HG02840 (cell line): ENCODE measurements around the gene ANTXR2.
"Not testable (repeated sequence)": the region's sequence is repeated elsewhere in the genome, so short reads cannot be mapped to it uniquely, and the experiment has no call there.

ENCODE experiments used
- ATAC-seq: cut with Tn5 transposase; IDR thresholded peaks from one replicate; pipeline ENCODE4 v1.9.1; 2021; ENCODE audit warnings: mild to moderate bottlenecking, moderate library complexity, moderate number of reproducible peaks; ENCODE audit not compliant: unreplicated experiment, low FRiP score

The ANTXR2 gene

DNA sequence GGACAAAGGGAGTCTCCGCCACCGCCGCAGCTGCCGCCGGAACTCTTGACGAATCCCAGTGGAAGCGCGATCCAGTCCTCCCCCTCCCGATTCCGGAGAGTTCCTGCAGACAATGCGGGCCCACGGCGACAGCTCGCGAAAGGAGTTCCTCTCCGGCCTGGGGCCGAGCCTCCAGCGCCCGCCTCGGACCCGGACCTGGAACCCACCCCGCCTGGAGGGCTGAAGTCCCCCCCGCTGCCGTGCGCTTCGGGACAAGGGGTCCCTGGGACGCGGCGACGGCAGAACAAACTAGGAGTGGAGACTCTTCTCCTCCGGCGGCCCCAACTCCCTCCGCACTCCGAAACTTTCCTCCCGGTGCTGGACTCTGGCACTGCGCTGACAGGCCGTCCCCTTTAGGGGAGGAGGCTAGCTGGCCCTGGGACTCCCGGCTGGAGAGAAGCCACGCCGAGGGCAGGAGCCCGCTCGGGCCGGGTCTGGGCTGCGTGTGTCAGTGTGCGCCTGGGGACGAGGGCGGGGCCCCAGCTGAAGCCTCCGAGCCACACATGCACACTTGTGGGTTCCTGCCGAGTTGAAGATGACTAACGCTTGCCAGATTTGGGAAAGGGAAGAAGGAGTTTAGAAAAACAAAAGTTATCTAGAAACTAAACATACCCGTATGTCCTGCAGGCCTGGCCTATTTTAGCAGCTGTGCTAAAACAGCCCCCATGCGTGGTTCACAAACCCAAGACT is at the start of gene ANTXR2:
Gene ANTXR2 (minus strand): TSS at position 486 of the 729 bp plus-strand sequence. CDS start 669 bp downstream, outside the sequence.
- peak; percentile 64 for ATAC-seq

GRCh38 chr4:80121815-80122214 is 48.8 kb upstream of the ANTXR2 start:
- not testable (repeated sequence) for ATAC-seq

GRCh38 chr4:80119620-80120019 is 46.6 kb upstream of the ANTXR2 start:
- ATAC-seq = not testable (repeated sequence)

GRCh38 chr4:80116516-80116915 is 43.5 kb upstream of the ANTXR2 start:
- no peak for ATAC-seq

DNA sequence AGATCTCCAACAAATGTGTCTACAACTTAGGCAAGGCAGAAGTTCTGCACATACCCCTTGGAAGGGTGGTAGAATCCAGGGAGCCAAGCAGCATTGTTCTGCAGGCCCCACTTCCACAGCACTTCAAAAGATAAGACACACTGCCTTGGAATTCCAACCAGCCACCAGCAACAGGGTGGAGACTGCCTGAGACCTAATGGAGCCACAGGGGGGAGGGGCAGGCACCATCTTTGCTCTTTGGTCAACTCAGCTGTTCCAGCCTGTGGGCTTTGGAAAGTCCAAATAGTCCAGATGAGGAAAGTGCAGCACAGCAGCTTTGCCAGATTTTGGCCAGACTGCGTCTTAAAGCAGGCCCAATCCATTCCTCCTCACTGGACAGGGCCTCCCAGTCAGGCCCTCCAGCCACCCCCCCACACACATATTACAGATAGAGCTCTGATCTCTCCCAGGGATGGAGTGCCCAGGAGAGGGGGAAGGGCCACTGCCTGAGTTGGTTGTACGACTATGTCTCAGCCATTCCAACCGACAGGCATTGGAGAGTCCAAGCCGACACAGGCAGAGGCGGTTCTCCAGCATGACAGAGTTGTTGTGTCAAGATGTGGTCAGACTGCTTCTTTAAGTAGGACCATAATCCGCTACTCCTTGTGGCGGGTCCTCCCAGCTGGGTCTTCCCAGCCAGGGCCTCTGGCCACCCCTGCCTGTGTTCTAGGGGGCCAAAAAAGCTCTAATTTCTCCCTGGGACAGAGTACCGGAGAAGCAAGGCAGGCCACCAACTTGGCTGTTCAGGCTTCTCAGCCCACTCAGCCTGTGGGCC is 42.5 kb upstream of the ANTXR2 start:
- ATAC-seq = no peak

DNA sequence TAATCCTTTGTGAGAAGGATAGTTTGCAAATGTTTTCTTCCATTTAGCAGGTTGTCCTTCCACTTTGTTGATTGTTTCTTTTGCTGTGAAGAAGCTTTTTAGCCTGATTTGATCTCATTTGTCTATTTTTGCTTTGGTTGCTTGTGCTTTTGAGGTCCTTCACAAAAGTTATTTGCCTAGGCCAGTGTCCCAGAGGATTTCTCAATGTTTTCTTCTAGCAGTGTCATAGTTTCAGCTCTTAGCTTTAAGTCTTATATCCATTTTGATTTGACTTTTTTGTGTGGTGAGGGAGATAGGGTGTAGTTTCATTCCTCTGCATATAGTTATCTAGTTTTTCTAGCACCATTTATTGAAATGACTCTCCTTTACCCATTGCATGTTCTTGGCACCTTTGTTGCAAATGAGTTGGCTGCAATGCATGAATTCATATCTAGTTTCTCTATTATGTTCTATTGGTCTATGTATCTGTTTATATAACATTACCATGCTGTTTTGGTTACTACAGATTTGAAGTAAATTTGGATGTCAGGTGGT is 41.8 kb upstream of the ANTXR2 start:
- ATAC-seq = no peak

DNA sequence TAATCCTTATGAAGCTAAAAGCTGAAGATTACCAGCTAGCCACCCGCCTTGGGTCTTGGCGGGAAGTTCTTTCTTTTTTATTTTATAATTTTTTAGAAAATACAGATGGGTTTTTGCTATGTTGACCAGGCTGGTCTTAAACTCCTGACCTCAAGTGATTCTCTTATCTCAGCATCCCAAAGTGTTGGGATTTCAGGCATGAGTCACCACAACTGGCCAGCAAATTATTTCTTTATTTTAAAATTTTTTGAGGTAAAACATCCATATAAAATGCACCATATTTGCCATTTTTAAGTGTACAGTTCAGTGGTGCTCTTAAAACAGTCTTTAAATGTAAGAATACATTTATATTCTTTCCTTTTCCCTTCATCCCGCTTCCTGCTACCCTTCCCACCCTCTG is 40.6 kb upstream of the ANTXR2 start:
- ATAC-seq = no peak

DNA sequence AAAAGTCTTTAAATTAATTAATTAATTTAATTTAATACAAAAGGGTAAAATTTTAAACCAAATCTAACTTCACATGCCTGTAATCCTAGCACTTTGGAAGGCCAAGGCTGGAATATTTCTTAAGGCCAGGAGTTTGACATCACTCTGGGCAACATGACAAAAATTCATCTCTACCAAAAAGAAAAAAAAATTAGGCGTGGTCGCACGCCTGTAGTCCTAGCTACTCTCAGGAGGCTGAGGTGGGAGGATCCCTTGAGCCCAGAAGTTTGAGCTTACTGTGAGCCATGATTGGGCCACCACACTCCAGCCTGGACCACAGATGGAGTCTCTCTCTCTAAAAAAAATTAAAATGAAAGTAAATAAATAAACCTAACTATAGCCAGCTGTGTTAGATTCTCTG is 39.2 kb upstream of the ANTXR2 start:
- no peak for ATAC-seq

DNA sequence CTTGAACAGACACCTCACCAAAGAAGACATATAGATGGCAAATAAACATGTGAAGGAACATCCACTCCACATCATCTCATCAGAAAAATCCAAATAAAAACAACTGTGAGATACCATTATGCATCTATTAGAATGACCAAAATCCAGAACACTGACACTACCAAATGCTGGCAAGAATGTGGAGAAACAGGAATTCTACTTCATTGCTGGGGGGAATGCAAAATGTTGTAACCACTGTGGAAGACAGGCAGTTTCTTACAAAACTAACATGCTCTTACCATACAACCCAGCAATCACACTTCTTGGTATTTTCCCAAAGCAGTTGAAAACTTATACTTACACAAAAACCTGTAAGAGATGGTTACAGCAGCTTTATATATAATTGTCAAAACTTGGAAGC is 38.2 kb upstream of the ANTXR2 start:
- ATAC-seq = no peak

GRCh38 chr4:80107374-80107773 is 34.3 kb upstream of the ANTXR2 start:
- no peak for ATAC-seq

DNA sequence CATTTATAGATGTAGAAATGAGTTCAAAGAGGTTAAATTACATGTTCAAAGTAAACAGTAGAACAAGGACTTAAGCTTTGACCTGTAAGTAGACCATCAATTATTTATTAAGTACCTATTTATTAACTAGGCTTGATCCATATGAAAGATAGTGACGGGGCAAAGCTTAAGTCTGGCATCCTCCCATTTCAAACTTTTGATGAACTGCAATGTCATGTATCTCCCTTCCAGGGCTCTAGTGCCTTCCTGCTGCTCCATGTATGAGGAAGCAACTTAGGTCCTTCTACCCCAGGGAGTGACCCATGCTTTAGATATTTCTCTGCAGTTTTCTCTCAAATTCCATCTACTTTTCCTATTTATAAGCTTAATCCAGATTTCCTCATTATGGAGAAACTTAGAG is 31.9 kb upstream of the ANTXR2 start:
- ATAC-seq = no peak

DNA sequence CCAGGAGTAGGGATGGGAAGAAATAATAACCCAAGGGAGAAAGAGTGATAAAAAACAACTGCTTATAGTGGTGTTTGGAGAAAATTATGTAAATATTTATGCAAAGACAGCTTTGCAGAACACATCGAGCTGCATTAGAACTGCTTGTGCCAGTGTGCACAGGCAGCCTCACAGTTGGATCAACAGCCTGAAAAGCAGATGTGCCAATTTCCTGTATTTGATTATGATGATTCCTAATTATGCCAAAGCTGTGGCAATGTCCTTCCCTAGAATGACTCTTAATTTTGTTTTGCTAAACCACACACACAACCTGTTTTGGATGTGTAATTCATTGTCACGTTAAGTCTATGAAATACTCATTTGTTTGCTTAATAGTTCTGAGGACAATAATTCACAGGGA is 30.6 kb upstream of the ANTXR2 start:
- ATAC-seq = no peak

- ATAC-seq = no peak
Measured at GRCh38 chr4:80101792-80102116, 28.7 kb upstream of the ANTXR2 start.

GRCh38 chr4:80101071-80101791 is 28.2 kb upstream of the ANTXR2 start:
- no peak for ATAC-seq

DNA sequence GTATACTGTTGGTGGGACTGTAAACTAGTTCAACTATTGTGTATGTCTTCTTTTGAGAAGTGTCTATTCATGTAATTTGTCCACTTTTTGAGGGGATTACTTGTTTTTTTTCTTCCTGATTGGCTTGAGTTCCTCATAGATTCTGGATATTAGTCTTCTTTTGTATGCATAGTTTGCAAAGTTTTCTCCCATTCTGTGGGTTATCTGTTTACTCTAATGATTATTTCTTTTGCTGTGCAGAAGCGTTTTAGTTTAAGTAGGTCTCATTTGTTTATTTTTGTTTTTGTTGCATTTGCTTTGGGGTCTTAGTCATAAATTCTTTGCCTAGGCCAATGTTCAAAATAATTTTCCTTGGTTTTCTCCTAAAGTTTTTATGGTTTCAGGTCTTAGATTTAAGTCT is 26.6 kb upstream of the ANTXR2 start:
- no peak for ATAC-seq

- no peak for ATAC-seq
Measured at GRCh38 chr4:80098635-80099034, 25.6 kb upstream of the ANTXR2 start.

GRCh38 chr4:80097400-80098177 is 24.6 kb upstream of the ANTXR2 start:
- no peak for ATAC-seq

GRCh38 chr4:80096175-80096850 is 23.3 kb upstream of the ANTXR2 start:
- no peak for ATAC-seq

GRCh38 chr4:80094191-80094590 is 21.2 kb upstream of the ANTXR2 start:
- no peak for ATAC-seq

DNA sequence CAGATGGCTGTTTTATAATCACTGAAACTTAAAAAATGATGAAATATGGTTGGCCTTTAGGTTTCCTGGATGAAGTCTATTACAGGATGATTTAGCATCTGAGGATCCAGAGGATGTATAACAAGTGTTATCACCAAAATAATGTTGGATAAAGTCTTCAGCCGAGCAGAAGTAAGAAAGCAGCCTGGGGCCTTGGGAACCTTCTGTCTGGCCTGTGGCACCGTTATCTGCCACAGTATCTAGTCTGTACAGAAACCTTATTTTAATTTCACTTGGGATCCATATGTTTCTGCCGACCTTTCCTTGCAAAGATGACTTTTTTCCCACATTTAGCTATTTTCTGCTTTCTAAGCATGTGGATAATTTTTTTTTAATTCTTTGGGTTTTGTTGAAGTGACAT is 20.5 kb upstream of the ANTXR2 start:
- ATAC-seq = no peak
